WTC11 (cell line): Measurements from ENCODE around the gene STX4. TPM values are rescaled to one million over a fixed set of nuclear protein-coding genes. Genes with fewer than 3 reads are reported as not detected.

Experiments used
- ATAC-seq: fragments of 200-7000 bp; cut with Tn5 transposase; 2 replicates; pipeline ENCODE4 v1.10.0; 2021; ENCODE audit warnings: mild to moderate bottlenecking, moderate library complexity
- CTCF ChIA-PET: fragments of 300-600 bp; sonication (Branson Sonifier 250); formaldehyde crosslinking; loops from one replicate; lab custom pipeline; 2021; ENCODE audit warnings: antibody characterized with exemption; lab: Charles Lee
- POLR2A ChIA-PET: fragments of 350-600 bp; sonication (Branson Sonifier 250); formaldehyde crosslinking; loops from one replicate; lab custom pipeline; 2021; ENCODE audit warnings: antibody characterized with exemption; lab: Charles Lee
- DNase-seq: peaks from one replicate; pipeline ENCODE4 v3.0.0; 2021; ENCODE audit warnings: low spot score
- H3K27ac Mint-ChIP-seq: 2 replicates; pipeline ENCODE4 v1.8.0; 2021; ENCODE audit warnings: mixed read lengths
- H3K27me3 Mint-ChIP-seq: 2 replicates; pipeline ENCODE4 v1.8.0; 2021; ENCODE audit warnings: low read depth, mild to moderate bottlenecking, moderate library complexity, mixed read lengths
- H3K36me3 Mint-ChIP-seq: 2 replicates; pipeline ENCODE4 v1.8.0; 2021; ENCODE audit warnings: mixed read lengths
- H3K4me1 Mint-ChIP-seq: 2 replicates; pipeline ENCODE4 v1.8.0; 2022; ENCODE audit warnings: mixed read lengths
- H3K4me3 Mint-ChIP-seq: 2 replicates; pipeline ENCODE4 v1.8.0; 2021; ENCODE audit warnings: mild to moderate bottlenecking, moderate library complexity, mixed read lengths
- H3K9me3 Mint-ChIP-seq: 2 replicates; pipeline ENCODE4 v1.8.0; 2021; ENCODE audit warnings: mixed read lengths
- AFF4 ChIP-seq: sonication (generic); formaldehyde crosslinking; IDR thresholded peaks from 2 replicates; pipeline ENCODE4 v1.8.1; 2023; ENCODE audit warnings: mild to moderate bottlenecking, missing genetic modification reagents, borderline replicate concordance
- ATF2 ChIP-seq: sonication (generic); formaldehyde crosslinking; IDR thresholded peaks from 2 replicates; pipeline ENCODE4 v1.8.1; 2022; ENCODE audit warnings: low read depth, missing genetic modification reagents, borderline replicate concordance
- E2F5 ChIP-seq: sonication (generic); formaldehyde crosslinking; IDR thresholded peaks from 2 replicates; pipeline ENCODE4 v1.8.1; 2022; ENCODE audit warnings: mild to moderate bottlenecking, moderate library complexity, missing genetic modification reagents
- ELF4 ChIP-seq: sonication (generic); formaldehyde crosslinking; IDR thresholded peaks from 2 replicates; pipeline ENCODE4 v1.8.1; 2022; ENCODE audit warnings: low read depth, mild to moderate bottlenecking, moderate library complexity, missing genetic modification reagents
- ETV6 ChIP-seq: sonication (generic); formaldehyde crosslinking; IDR thresholded peaks from 2 replicates; pipeline ENCODE4 v1.8.1; 2022; ENCODE audit warnings: mild to moderate bottlenecking, missing genetic modification reagents
- FOXK1 ChIP-seq: sonication (generic); formaldehyde crosslinking; IDR thresholded peaks from 2 replicates; pipeline ENCODE4 v1.8.0; 2022; ENCODE audit warnings: mild to moderate bottlenecking, moderate library complexity, missing genetic modification reagents
- FOXP1 ChIP-seq: sonication (generic); formaldehyde crosslinking; IDR thresholded peaks from 2 replicates; pipeline ENCODE4 v1.8.0; 2022; ENCODE audit warnings: missing genetic modification reagents, mild to moderate bottlenecking, moderate library complexity, borderline replicate concordance
- IRF1 ChIP-seq: sonication (generic); formaldehyde crosslinking; IDR thresholded peaks from 2 replicates; pipeline ENCODE4 v1.8.0; 2023; ENCODE audit warnings: missing genetic modification reagents
- NR2C2 ChIP-seq: sonication (generic); formaldehyde crosslinking; IDR thresholded peaks from 2 replicates; pipeline ENCODE4 v1.8.0; 2022; ENCODE audit warnings: mild to moderate bottlenecking, missing genetic modification reagents
- PREB ChIP-seq: sonication (generic); formaldehyde crosslinking; IDR thresholded peaks from 2 replicates; pipeline ENCODE4 v1.8.1; 2022; ENCODE audit warnings: mild to moderate bottlenecking, missing genetic modification reagents, moderate library complexity, borderline replicate concordance
- RELA ChIP-seq: sonication (generic); formaldehyde crosslinking; IDR thresholded peaks from 2 replicates; pipeline ENCODE4 v1.8.1; 2022; ENCODE audit warnings: missing genetic modification reagents, mild to moderate bottlenecking, borderline replicate concordance
- SMAD3 ChIP-seq: sonication (generic); formaldehyde crosslinking; IDR thresholded peaks from 2 replicates; pipeline ENCODE4 v1.8.0; 2022; ENCODE audit warnings: missing genetic modification reagents, mild to moderate bottlenecking, borderline replicate concordance
- SMAD4 ChIP-seq: sonication (generic); formaldehyde crosslinking; IDR thresholded peaks from 2 replicates; pipeline ENCODE4 v1.8.0; 2022; ENCODE audit warnings: mild to moderate bottlenecking, missing genetic modification reagents
- TP53 ChIP-seq: sonication (generic); formaldehyde crosslinking; IDR thresholded peaks from 2 replicates; pipeline ENCODE4 v1.8.1; 2023; ENCODE audit warnings: mild to moderate bottlenecking, missing genetic modification reagents
- USF1 ChIP-seq: sonication (generic); formaldehyde crosslinking; IDR thresholded peaks from 2 replicates; pipeline ENCODE4 v1.8.0; 2022; ENCODE audit warnings: mild to moderate bottlenecking, missing genetic modification reagents
- ZNF219 ChIP-seq: sonication (generic); formaldehyde crosslinking; IDR thresholded peaks from 2 replicates; pipeline ENCODE4 v1.8.0; 2023; ENCODE audit warnings: missing genetic modification reagents, mild to moderate bottlenecking, borderline replicate concordance
- total RNA-seq: library from RNA; stranded (reverse); gene quantifications from 3 replicates; pipeline ENCODE4 v1.2.3, GENCODE V29; 2021

Gene STX4
- total RNA-seq, 1 experiment from 2014 or later, result 38.4 TPM

- 0 out of 2 replicates have a peak, but pooled peaks have one; percentile 21 for TF ChIP-seq NR2C2 (CRISPR knock-in tag)
- no peak for TF ChIP-seq USF1 (CRISPR knock-in tag)
- POLR2A ChIA-PET, result interaction anchor here (1.1 to 1.5 kb wide), 2 partner anchors 10 to 33 kb away, joined by 3 to 6 read pairs; partner anchors contain the start of genes KAT8 and ZNF646
- Mint-ChIP-seq H3K9me3 (no peaks in the 10 kb centered on the region), H3K36me3 (peaks cover 7% of the 10 kb centered on the region), H3K4me3 (no peak overlapping the region), H3K4me1 (no peaks in the 10 kb centered on the region), H3K27me3 (no peaks in the 10 kb centered on the region), H3K27ac (no peak overlapping the region)
- ATAC-seq (peak; percentile 13; the same call in 1 of the 2 replicates), DNase-seq (no peak)
- CTCF ChIA-PET, result interaction anchor here (0.5 to 1.3 kb wide), 3 partner anchors 58 to 100 kb away, joined by 3 to 6 read pairs (median 4); partner anchors contain the start of gene HSD3B7
Measured at GRCh38 chr16:31084584-31085302, 51.4 kb downstream of the STX4 start.

GRCh38 chr16:31085411-31085810 lies 52.1 kb downstream of the STX4 start:
- Mint-ChIP-seq H3K36me3 (peaks cover 6% of the 10 kb centered on the region), H3K27me3 (no peaks in the 10 kb centered on the region), H3K4me3 (no peak overlapping the region), H3K27ac (peak overlapping the region; percentile 37; the same call in 1 of the 2 replicates), H3K9me3 (no peaks in the 10 kb centered on the region), H3K4me1 (no peaks in the 10 kb centered on the region)
- no peak for DNase-seq
- no peak for ATAC-seq
- TF ChIP-seq ATF2 (CRISPR knock-in tag), result no peak
- TF ChIP-seq AFF4 (CRISPR knock-in tag), result no peak
- TF ChIP-seq USF1 (CRISPR knock-in tag), result no peak
- no peak for TF ChIP-seq IRF1
- TF ChIP-seq SMAD4 (CRISPR knock-in tag), result no peak
- TF ChIP-seq SMAD3 (CRISPR knock-in tag), result no peak
- ChIA-PET CTCF (interaction anchor here (1.0 to 1.3 kb wide), 6 partner anchors 11 to 132 kb away, joined by 3 to 8 read pairs (median 4); partner anchors contain the start of gene HSD3B7), POLR2A (interaction anchor here (1.5 kb wide), 1 partner anchor 32 kb away, joined by 6 read pairs; the partner anchor contains the start of gene KAT8)

- H3K27me3 Mint-ChIP-seq, result no peaks in the 10 kb centered on the region
- peak overlapping the region; percentile 74; the same call in 1 of the 2 replicates for H3K27ac Mint-ChIP-seq
- ATAC-seq (no peak), DNase-seq (no peak)
- H3K4me3 Mint-ChIP-seq, result no peak overlapping the region
- H3K9me3 Mint-ChIP-seq, result no peaks in the 10 kb centered on the region
- H3K36me3 Mint-ChIP-seq, result peaks cover 12% of the 10 kb centered on the region
- POLR2A ChIA-PET, result no interaction called here
- H3K4me1 Mint-ChIP-seq, result no peaks in the 10 kb centered on the region
- CTCF ChIA-PET, result interaction anchor here (1.0 to 1.3 kb wide), 5 partner anchors 10 to 133 kb away, joined by 3 to 8 read pairs (median 3); partner anchors contain the start of gene HSD3B7
- TF ChIP-seq ETV6 (CRISPR knock-in tag), result no peak
- no peak for TF ChIP-seq FOXK1 (CRISPR knock-in tag)
- TF ChIP-seq FOXP1 (CRISPR knock-in tag), result no peak
- no peak for TF ChIP-seq PREB (CRISPR knock-in tag)
- TF ChIP-seq TP53 (CRISPR knock-in tag), result no peak
- TF ChIP-seq E2F5, result no peak
- TF ChIP-seq RELA (CRISPR knock-in tag), result no peak
- no peak for TF ChIP-seq ZNF219 (CRISPR knock-in tag)
- TF ChIP-seq ELF4 (CRISPR knock-in tag), result no peak
- no peak for TF ChIP-seq SMAD4 (CRISPR knock-in tag)
Measured at GRCh38 chr16:31085873-31086628, 52.7 kb downstream of the STX4 start.
